Neural progenitor cell (in vitro differentiated cells): ENCODE data around the gene GALC. TPM values are rescaled to one million over a fixed set of nuclear protein-coding genes. Genes with fewer than 3 reads are reported as not detected.

Source experiments
- DNase-seq: peaks from one replicate; pipeline ENCODE4 v3.0.0-alpha.2; 2016; ENCODE audit warnings: low spot score
- H2AFZ ChIP-seq: fragments of 200-600 bp; sonication (generic); replicated peaks from 2 replicates; pipeline ENCODE4 v1.6.1; 2016; ENCODE audit warnings: antibody characterized with exemption
- H3F3A ChIP-seq: fragments of 200-600 bp; sonication (generic); 2 replicates; pipeline ENCODE4 v1.6.1; 2016; ENCODE audit warnings: antibody characterized with exemption, low read depth
- H3K27ac ChIP-seq: fragments of 200-600 bp; sonication (generic); 2 replicates; pipeline ENCODE4 v1.5.1; 2016; ENCODE audit warnings: mild to moderate bottlenecking
- H3K27me3 ChIP-seq: fragments of 200-600 bp; sonication (generic); 2 replicates; pipeline ENCODE4 v1.6.1; 2016; ENCODE audit warnings: mild to moderate bottlenecking, moderate library complexity
- H3K36me3 ChIP-seq: fragments of 200-600 bp; sonication (generic); 2 replicates; pipeline ENCODE4 v1.5.1; 2016
- H3K4me1 ChIP-seq: fragments of 200-600 bp; sonication (generic); 2 replicates; pipeline ENCODE4 v1.6.1; 2016; ENCODE audit warnings: mixed run types
- H3K4me2 ChIP-seq: fragments of 200-600 bp; sonication (generic); 2 replicates; pipeline ENCODE4 v1.6.1; 2016
- H3K4me3 ChIP-seq: fragments of 200-600 bp; sonication (generic); 2 replicates; pipeline ENCODE4 v1.5.1; 2016
- H3K79me2 ChIP-seq: fragments of 200-600 bp; sonication (generic); 2 replicates; pipeline ENCODE4 v1.6.1; 2016; ENCODE audit warnings: low read depth
- H3K9ac ChIP-seq: fragments of 200-600 bp; sonication (generic); 2 replicates; pipeline ENCODE4 v1.6.1; 2016
- H3K9me3 ChIP-seq: fragments of 200-600 bp; sonication (generic); 2 replicates; pipeline ENCODE4 v1.5.1; 2016; ENCODE audit warnings: low read depth
- H4K20me1 ChIP-seq: fragments of 200-600 bp; sonication (generic); 2 replicates; pipeline ENCODE4 v1.6.1; 2016; ENCODE audit warnings: low read depth
- H3K27ac Mint-ChIP-seq: 3 replicates; pipeline ENCODE4 v1.8.0; 2021; ENCODE audit warnings: mixed read lengths
- H3K27me3 Mint-ChIP-seq: 2 replicates; pipeline ENCODE4 v1.8.0; 2022; ENCODE audit warnings: low read depth, mild to moderate bottlenecking, inconsistent platforms, moderate library complexity, mixed read lengths; ENCODE audit not compliant: insufficient read depth
- H3K36me3 Mint-ChIP-seq: 3 replicates; pipeline ENCODE4 v1.8.0; 2021; ENCODE audit warnings: mixed read lengths
- H3K4me1 Mint-ChIP-seq: 3 replicates; pipeline ENCODE4 v1.8.0; 2021; ENCODE audit warnings: mixed read lengths
- H3K4me3 Mint-ChIP-seq: 3 replicates; pipeline ENCODE4 v1.8.0; 2021; ENCODE audit warnings: mild to moderate bottlenecking, moderate library complexity, mixed read lengths
- H3K9me3 Mint-ChIP-seq: 3 replicates; pipeline ENCODE4 v1.8.0; 2020; ENCODE audit warnings: mixed read lengths
- CTCF ChIP-seq: fragments of 200-600 bp; sonication (generic); IDR thresholded peaks from 2 replicates; pipeline ENCODE4 v1.5.1; 2017; ENCODE audit warnings: antibody characterized with exemption, mild to moderate bottlenecking
- EZH2 ChIP-seq: fragments of 200-600 bp; sonication (generic); IDR thresholded peaks from 2 replicates; pipeline ENCODE4 v1.6.1; 2017; ENCODE audit warnings: antibody characterized with exemption, mild to moderate bottlenecking, moderate library complexity
- EZH2phosphoT487 ChIP-seq: fragments of 200-600 bp; sonication (generic); IDR thresholded peaks from 2 replicates; pipeline ENCODE4 v1.6.1; 2017; ENCODE audit warnings: antibody characterized with exemption
- total RNA-seq: library from RNA; depleted of rRNA; stranded (reverse); fragments of >200 nt; gene quantifications from 2 replicates; pipeline ENCODE4 v1.2.3, GENCODE V29; 2015; ENCODE audit warnings: low replicate concordance

GALC gene
- total RNA-seq, 1 donor from 2014 or later: 30.8 TPM

GRCh38 chr14:88030892-88031291 lies 37.9 kb upstream of the GALC start:
- H3K27me3 Mint-ChIP-seq: peaks cover 2% of the 10 kb centered on the region
- no peak for DNase-seq
- H3K27ac Mint-ChIP-seq: no peak overlapping the region
- no peaks in the 10 kb centered on the region for H3K9me3 Mint-ChIP-seq
- no peaks in the 10 kb centered on the region for H3K36me3 ChIP-seq
- no peak overlapping the region for H2AFZ ChIP-seq
- no peak for TF ChIP-seq EZH2
- TF ChIP-seq CTCF: no peak
- no peak for TF ChIP-seq EZH2phosphoT487
- no peaks in the 10 kb centered on the region for H3K27me3 ChIP-seq
- no peaks in the 10 kb centered on the region for H3K79me2 ChIP-seq
- H3K4me3 Mint-ChIP-seq: no peak overlapping the region
- H4K20me1 ChIP-seq: no peaks in the 10 kb centered on the region
- H3K9me3 ChIP-seq: no peaks in the 10 kb centered on the region
- no peak overlapping the region for H3K9ac ChIP-seq
- no peak overlapping the region for H3K27ac ChIP-seq
- H3K4me3 ChIP-seq: no peak overlapping the region
- no peaks in the 10 kb centered on the region for H3F3A ChIP-seq
- peaks cover 4% of the 10 kb centered on the region for H3K4me1 Mint-ChIP-seq
- H3K36me3 Mint-ChIP-seq: no peaks in the 10 kb centered on the region
- H3K4me2 ChIP-seq: no peak overlapping the region
- no peaks in the 10 kb centered on the region for H3K4me1 ChIP-seq

- Histone ChIP-seq H3K9ac (no peak overlapping the region), H3K9me3 (no peaks in the 10 kb centered on the region), H2AFZ (no peak overlapping the region), H3K4me3 (no peak overlapping the region), H3K4me1 (no peaks in the 10 kb centered on the region), H3K79me2 (no peaks in the 10 kb centered on the region), H3K27me3 (no peaks in the 10 kb centered on the region), H3F3A (no peaks in the 10 kb centered on the region), H3K4me2 (no peak overlapping the region), H4K20me1 (no peaks in the 10 kb centered on the region), H3K36me3 (no peaks in the 10 kb centered on the region), H3K27ac (no peak overlapping the region)
- TF ChIP-seq EZH2 (no peak), CTCF (no peak), EZH2phosphoT487 (no peak)
- no peaks in the 10 kb centered on the region for H3K9me3 Mint-ChIP-seq
- no peak overlapping the region for H3K4me3 Mint-ChIP-seq
- H3K27me3 Mint-ChIP-seq: peaks cover 2% of the 10 kb centered on the region
- no peaks in the 10 kb centered on the region for H3K4me1 Mint-ChIP-seq
- no peaks in the 10 kb centered on the region for H3K36me3 Mint-ChIP-seq
- H3K27ac Mint-ChIP-seq: no peak overlapping the region
- DNase-seq: no peak
Observed at GRCh38 chr14:88030079-88030478, 37.1 kb upstream of the GALC start.

GRCh38 chr14:88029500-88029899 lies 36.5 kb upstream of the GALC start:
- Histone ChIP-seq H3K36me3 (no peaks in the 10 kb centered on the region), H3K4me2 (no peak overlapping the region), H3K27me3 (no peaks in the 10 kb centered on the region), H3K9ac (no peak overlapping the region), H3K4me3 (no peak overlapping the region), H3K27ac (no peak overlapping the region), H3K9me3 (no peaks in the 10 kb centered on the region), H3F3A (no peaks in the 10 kb centered on the region), H4K20me1 (no peaks in the 10 kb centered on the region), H3K4me1 (no peaks in the 10 kb centered on the region), H3K79me2 (no peaks in the 10 kb centered on the region), H2AFZ (no peak overlapping the region)
- H3K9me3 Mint-ChIP-seq: no peaks in the 10 kb centered on the region
- H3K4me3 Mint-ChIP-seq: no peak overlapping the region
- no peak for DNase-seq
- H3K27me3 Mint-ChIP-seq: peaks cover 2% of the 10 kb centered on the region
- H3K27ac Mint-ChIP-seq: no peak overlapping the region
- TF ChIP-seq CTCF (no peak), EZH2phosphoT487 (no peak), EZH2 (no peak)
- no peaks in the 10 kb centered on the region for H3K4me1 Mint-ChIP-seq
- H3K36me3 Mint-ChIP-seq: no peaks in the 10 kb centered on the region
